Measurements from ENCODE around the gene CD200R1L.

DNA sequence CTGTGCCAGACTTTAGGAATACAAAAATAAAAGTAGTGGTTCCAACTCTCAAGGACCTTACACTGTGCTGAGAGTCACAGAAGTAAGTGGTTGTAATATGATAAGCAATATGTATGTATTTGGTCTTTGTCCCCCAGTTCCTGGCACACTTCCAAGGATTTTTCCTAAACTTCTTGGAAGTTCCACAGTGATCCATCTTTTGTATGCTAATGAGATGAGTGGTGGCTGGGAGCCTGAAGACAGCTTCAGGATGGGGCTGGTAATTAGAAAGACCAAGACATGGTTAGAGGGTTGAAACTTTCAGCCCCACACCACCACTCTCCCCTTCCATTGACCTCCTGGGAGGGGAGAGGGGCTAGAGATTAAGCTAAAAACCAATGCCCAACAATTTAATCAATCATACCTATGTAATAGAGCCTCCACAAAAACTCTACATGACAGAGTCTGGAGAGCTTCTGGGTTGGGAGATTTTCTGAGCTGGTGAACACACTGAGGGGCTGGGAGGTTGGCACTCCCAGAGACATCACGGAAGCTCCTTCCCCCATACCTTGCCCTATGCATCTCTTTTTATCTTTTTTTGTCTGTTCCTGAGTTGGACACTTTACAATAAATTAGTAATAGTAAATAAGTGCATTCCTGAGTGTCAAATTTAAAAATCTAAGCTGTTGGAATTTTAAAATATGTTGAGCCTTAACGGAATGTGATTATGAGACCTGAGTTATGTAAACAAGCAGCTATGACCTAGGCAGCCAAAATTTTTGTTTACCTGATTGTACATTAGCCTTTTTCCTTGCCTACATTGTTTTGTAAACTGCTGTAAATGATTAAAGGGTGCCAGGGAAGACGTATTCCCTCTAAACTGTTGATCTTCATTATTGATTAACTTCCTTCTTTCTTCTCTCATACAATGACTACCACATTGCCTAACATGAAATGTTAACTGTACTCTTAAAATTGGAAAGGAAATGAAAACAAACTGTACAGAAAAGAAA is 24.3 kb downstream of the CD200R1L start:
- TF ChIP-seq POLR2A (IDR thresholded peaks at IDR 0.05): no peak
- no peak for TF ChIP-seq CTCF (IDR thresholded peaks at IDR 0.05 in 4 of 5, conservative IDR thresholded peaks at IDR 0.05 in 1 of 5)
